Kidney (tissue), 14 donors: Measurements from ENCODE around the gene DCAF11. TPM values are rescaled to one million over a fixed set of nuclear protein-coding genes. Genes with fewer than 3 reads are reported as not detected.

Source experiments
- DNase-seq, 5 donors: peaks; one replicate each; pipeline ENCODE4 v3.0.0-alpha.2; 2013 to 2020
- FAIRE-seq: peaks from 2 replicates; lab custom pipeline; 2012; peaks lifted over from hg19 to GRCh38; lab: Jason Lieb, UNC
- H3K27ac ChIP-seq, 2 donors: one replicate each; pipeline ENCODE4 v1.7.0; 2013; ENCODE audit warnings: low read depth in 2 of 2, low read length in 2 of 2, inconsistent platforms in 1 of 2
- H3K27me3 ChIP-seq: one replicate; pipeline ENCODE4 v1.7.1; 2013; ENCODE audit warnings: low read length, inconsistent platforms; ENCODE audit not compliant: control insufficient read depth, insufficient read depth
- H3K36me3 ChIP-seq, 3 donors: one replicate each; pipeline versions ENCODE4 v1.7.0 to v1.7.1; 2013; ENCODE audit warnings: low read length in 3 of 3, control low read depth in 1 of 3, inconsistent platforms in 1 of 3; ENCODE audit not compliant: insufficient read depth in 3 of 3, control insufficient read depth in 2 of 3
- H3K4me1 ChIP-seq, 3 donors: one replicate each; pipeline versions ENCODE4 v1.7.0 to v1.7.1; 2013; ENCODE audit warnings: low read length in 3 of 3, inconsistent platforms in 1 of 3, low read depth in 1 of 3; ENCODE audit not compliant: control insufficient read depth in 2 of 3, insufficient read depth in 2 of 3
- H3K4me3 ChIP-seq, 3 donors: one replicate each; pipeline versions ENCODE4 v1.7.0 to v1.8.1; 2013; ENCODE audit warnings: low read length in 3 of 3, control low read depth in 1 of 3, inconsistent platforms in 1 of 3
- H3K9ac ChIP-seq, 3 donors: one replicate each; pipeline versions ENCODE4 v1.7.0 to v1.7.1; 2013; ENCODE audit warnings: low read length in 3 of 3, control low read depth in 1 of 3, inconsistent platforms in 1 of 3
- H3K9me3 ChIP-seq, 3 donors: one replicate each; pipeline versions ENCODE4 v1.7.0 to v1.7.1; 2013; ENCODE audit warnings: low read length in 3 of 3, control low read depth in 1 of 3, inconsistent platforms in 1 of 3; ENCODE audit not compliant: control insufficient read depth in 2 of 3, insufficient read depth in 1 of 3
- CTCF ChIP-seq: IDR thresholded peaks from 3 replicates; pipeline ENCODE4 v1.5.1; 2012; ENCODE audit warnings: mild to moderate bottlenecking, moderate library complexity, borderline replicate concordance; ENCODE audit not compliant: insufficient read depth; ENCODE audit errors: extremely low read depth
- intact Hi-C: fragments of 100-400 bp; cut with DNase I; formaldehyde crosslinking; loops from one replicate; pipeline ENCODE4 v1.11.1; 2022
- polyA plus RNA-seq: library from polyadenylated mRNA; stranded (reverse); fragments of 350-450 nt; fragmentation: Illumina TruSeq; extraction: RNeasy Lipid Tissue Mini Kit (QIAGEN cat#74804); gene quantifications from one replicate; pipeline ENCODE4 v1.2.3, GENCODE V29; 2014; ENCODE audit warnings: low read depth, low replicate concordance; ENCODE audit not compliant: insufficient read depth
- total RNA-seq: library from RNA; stranded (reverse); fragmentation: NEBNext Ultra II Directional; extraction: Animal tissue kit (Norgen Biotek cat#: 25700); gene quantifications from one replicate; pipeline ENCODE4 v1.2.1, GENCODE V29; 2021
- donor health status: control.
- donor health status: control.
- donor health status: control.
- donor health status: control.
- donor health status: control.
- donor health status: DM: yes; HTN: yes; CAD: no.
- donor health status: Normal renal cell carcinoma (clear cell type).

DCAF11 gene
- total and polyA plus RNA-seq, 2 donors from 2014 or later = 69.4 to 81.1 TPM

- no peak overlapping the region for H3K27ac ChIP-seq
- FAIRE-seq = no peak
Measured at GRCh38 chr14:24074625-24075484, 39.7 kb upstream of the DCAF11 start.

GRCh38 chr14:24075485-24076301, 38.9 kb upstream of the DCAF11 start:
- Histone ChIP-seq H3K9ac (no peak overlapping the region), H3K4me1 (peaks cover 2 to 5% (median 5%) of the 10 kb centered on the region in 3 donors), H3K27ac (no peak overlapping the region), H3K27me3 (no peaks in the 10 kb centered on the region), H3K36me3 (no peaks in the 10 kb centered on the region), H3K9me3 (no peaks in the 10 kb centered on the region), H3K4me3 (no peak overlapping the region)
- intact Hi-C loops = no loop called here
- no peak for TF ChIP-seq CTCF
- FAIRE-seq (no peak), DNase-seq (no peak)

More at GRCh38 chr14:24074625-24075484, 39.7 kb upstream of the DCAF11 start:
- H3K9me3 ChIP-seq = no peaks in the 10 kb centered on the region
- TF ChIP-seq CTCF = no peak
- peaks cover 0 to 2% (median 0%) of the 10 kb centered on the region in 3 donors for H3K4me1 ChIP-seq
- H3K36me3 ChIP-seq = no peaks in the 10 kb centered on the region
- H3K4me3 ChIP-seq = no peak overlapping the region
- DNase-seq = no peak
- no peak overlapping the region for H3K9ac ChIP-seq
- intact Hi-C loops = no loop called here
- H3K27me3 ChIP-seq = no peaks in the 10 kb centered on the region

- TF ChIP-seq CTCF = no peak
- Histone ChIP-seq H3K4me3 (no peak overlapping the region), H3K27ac (no peak overlapping the region), H3K27me3 (no peaks in the 10 kb centered on the region), H3K4me1 (peaks cover 3 to 7% (median 5%) of the 10 kb centered on the region in 3 donors), H3K9ac (no peak overlapping the region), H3K9me3 (no peaks in the 10 kb centered on the region), H3K36me3 (no peaks in the 10 kb centered on the region)
- DNase-seq (no peak), FAIRE-seq (no peak)
- intact Hi-C loops = no loop called here
Measured at GRCh38 chr14:24076302-24076601, 38.3 kb upstream of the DCAF11 start.
